HL-60/S4 treated with retinoic acid at 250 ng/mL for 4 days and 3 days (cell line): ENCODE measurements around the gene EFNA2.

ENCODE experiments used
- in situ Hi-C: fragments of 300-500 bp; cut with MboI; formaldehyde crosslinking; loops from 2 replicates; pipeline ENCODE4 v1.7.0; 2022; ENCODE audit warnings: low sequenced_read_pairs

EFNA2 gene

DNA sequence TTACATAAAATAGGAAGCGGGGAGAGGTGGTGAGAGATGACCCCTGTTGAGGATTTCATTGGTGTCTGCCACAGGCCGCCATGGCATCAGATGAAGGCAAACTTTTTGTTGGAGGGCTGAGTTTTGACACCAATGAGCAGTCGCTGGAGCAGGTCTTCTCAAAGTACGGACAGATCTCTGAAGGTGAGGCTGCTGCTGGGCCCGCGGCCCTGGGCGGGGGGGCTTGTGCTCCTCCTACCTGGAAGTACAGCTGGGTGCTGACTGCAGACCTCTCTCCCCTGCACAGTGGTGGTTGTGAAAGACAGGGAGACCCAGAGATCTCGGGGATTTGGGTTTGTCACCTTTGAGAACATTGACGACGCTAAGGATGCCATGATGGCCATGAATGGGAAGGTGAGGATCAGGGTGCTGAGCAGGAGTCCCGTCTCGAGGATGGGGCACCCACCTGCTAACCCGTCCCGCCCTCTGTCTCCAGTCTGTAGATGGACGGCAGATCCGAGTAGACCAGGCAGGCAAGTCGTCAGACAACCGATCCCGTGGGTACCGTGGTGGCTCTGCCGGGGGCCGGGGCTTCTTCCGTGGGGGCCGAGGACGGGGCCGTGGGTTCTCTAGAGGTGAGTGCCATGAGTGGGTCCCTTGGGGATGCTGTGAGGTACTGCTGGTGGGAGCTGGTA lies 14.7 kb upstream of the EFNA2 start:
- in situ Hi-C loops: loop anchor here (10.0 kb wide), 1 partner anchor 104 kb away; no protein-coding TSS in a partner anchor

DNA sequence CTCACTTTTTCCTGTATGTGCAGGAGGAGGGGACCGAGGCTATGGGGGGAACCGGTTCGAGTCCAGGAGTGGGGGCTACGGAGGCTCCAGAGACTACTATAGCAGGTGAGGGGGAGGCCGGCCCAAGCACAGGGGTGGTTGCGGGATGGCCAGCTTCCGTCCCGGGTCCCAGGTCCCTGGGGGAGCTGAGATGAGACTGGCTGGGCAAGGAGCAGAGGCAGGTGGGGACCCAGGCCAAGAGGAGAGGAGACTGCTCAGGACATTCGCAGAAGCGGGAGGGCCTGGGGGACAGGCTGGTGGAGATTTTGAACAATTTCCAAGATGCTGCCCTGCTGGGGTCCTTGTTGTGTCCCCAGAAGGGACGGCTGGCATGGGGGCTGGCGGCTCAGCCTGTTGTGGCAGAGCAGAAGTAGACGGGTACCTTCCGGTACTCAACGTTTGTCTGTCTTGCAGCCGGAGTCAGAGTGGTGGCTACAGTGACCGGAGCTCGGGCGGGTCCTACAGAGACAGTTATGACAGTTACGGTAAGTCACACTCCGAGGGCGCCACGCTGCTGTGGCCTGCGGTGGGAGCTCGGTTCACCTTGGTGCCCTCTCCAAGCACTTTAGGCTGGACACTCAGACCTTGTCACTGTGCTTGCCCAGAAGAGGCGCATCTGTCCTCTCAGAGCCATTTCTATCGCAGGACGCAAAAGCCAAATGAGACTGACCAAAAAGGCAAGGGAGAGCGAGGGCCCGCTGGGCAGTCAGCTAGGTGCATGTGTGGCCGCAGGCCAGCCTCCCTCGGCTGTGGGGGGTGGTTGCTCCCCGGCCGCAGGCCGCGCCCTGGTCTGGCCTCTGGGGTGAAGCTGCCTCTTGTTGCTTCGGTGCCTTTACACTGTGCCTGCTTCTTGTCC lies 13.9 kb upstream of the EFNA2 start:
- in situ Hi-C loops: loop anchor here (10.0 kb wide), 1 partner anchor 103 kb away; no protein-coding TSS in a partner anchor

DNA sequence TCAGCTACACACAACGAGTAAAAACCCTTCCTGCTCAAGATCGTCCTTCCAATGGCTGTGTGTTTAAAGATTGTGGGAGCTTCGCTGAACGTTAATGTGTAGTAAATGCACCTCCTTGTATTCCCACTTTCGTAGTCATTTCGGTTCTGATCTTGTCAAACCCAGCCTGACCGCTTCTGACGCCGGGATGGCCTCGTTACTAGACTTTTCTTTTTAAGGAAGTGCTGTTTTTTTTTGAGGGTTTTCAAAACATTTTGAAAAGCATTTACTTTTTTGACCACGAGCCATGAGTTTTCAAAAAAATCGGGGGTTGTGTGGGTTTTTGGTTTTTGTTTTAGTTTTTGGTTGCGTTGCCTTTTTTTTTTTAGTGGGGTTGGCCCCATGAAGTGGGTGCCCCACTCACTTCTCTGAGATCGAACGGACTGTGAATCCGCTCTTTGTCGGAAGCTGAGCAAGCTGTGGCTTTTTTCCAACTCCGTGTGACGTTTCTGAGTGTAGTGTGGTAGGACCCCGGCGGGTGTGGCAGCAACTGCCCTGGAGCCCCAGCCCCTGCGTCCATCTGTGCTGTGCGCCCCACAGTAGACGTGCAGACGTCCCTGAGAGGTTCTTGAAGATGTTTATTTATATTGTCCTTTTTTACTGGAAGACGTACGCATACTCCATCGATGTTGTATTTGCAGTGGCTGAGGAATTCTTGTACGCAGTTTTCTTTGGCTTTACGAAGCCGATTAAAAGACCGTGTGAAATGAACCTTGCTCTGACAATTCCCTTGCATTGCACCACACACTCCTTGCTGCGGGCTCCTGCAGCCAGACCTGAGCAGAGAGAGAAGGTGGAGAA lies 13.0 kb upstream of the EFNA2 start:
- in situ Hi-C loops: loop anchor here (10.0 kb wide), 1 partner anchor 102 kb away; no protein-coding TSS in a partner anchor

DNA sequence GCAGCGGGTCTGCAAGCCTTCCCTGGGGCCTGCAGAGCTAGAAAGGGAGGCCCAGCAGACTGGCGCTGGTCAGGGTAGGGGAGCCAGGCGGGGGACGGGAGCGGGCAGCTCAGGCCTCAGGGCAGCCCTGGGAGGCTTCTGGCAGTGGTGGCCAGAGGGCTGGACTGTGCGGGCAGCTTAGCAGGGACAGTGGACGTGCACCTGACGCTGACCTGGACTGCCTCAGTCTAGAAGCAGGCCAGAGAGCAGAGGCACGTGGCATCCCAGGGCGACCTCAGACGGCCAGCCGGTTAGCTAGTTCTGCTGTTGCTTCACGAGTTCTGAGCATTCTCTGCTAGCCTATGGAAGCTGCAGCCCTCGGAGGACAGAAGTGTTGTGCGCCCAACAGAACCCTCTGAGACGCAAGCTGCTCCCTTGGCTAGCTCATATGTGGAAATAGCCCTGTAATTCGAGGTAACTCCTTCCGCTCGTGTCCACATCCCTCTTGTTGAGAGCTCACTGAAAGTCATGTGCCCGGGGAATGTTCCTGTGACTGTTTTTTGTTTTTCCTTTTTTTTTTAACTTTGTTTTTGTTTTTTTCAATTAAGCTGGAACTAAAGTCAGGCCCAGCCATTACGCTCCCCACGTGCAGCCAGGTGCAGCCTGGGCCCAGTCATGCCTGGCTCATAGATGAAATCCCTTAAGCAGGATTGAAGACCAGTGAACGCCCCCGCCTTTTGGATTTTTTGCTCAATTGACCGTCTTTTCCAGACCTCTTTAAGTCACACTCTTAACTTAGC lies 12.2 kb upstream of the EFNA2 start:
- in situ Hi-C loops: loop anchor here (10.0 kb wide), 1 partner anchor 101 kb away; no protein-coding TSS in a partner anchor

DNA sequence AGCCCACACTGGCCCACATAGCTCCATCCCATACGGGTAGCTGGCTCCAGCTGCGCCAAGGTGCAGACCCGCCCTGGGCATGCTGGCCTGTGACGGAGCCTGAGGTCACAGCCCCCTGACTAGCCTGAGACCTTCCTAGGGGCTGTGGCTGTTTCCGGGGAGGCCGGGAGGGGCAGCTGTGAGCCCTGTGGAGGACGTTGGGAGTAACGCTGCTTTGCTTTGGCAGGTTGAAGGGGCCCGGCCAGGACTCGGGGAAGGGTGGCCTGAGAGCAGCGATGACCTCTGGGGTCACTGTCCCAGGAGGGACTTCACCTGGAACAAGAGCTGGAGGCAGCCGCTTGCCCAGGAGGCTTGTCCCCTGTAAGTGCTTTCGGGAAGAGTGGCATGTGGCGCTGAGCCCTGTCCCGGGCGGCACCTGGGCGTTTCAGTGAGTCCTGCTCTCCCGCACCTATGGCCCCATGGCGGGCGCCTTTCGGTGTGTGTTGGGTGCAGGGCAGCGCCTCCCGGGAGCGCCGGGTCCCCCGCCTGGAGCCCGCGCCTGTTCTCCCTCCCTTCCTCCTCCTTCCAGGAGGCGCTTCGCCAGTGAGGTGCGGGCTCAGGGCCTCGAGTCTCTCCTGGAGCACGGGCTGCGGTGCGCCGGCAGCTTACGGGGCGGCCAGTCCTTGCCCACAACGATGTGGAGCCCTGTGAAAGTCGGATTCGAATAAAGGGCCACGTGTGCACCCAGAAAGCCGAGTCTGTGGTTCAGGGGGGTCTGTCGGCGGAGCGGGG lies 11.4 kb upstream of the EFNA2 start:
- in situ Hi-C loops: loop anchor here (10.0 kb wide), 1 partner anchor 101 kb away; no protein-coding TSS in a partner anchor

DNA sequence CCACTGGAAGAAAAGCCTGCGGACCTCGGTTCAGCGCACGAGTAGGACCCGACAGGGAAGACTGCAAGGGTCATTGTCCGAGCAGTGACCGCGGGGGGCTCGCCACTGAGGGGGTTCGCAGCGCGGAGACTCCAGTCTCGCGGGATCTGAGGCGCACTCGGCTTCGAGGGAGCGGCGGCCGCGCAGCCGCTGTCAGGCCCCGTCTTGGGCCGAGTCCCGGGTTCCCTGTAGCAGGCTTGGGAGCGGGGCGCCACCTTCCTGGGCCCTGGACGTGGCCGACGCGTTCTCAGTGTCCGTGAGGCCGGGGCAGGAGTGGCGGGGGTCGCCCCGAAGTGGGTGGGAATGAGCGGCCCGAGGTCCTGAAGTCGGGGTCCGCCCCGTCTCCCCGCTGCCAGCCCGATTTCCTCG lies 10.8 kb upstream of the EFNA2 start:
- in situ Hi-C loops: loop anchor here (10.0 kb wide), 1 partner anchor 100 kb away; no protein-coding TSS in a partner anchor

DNA sequence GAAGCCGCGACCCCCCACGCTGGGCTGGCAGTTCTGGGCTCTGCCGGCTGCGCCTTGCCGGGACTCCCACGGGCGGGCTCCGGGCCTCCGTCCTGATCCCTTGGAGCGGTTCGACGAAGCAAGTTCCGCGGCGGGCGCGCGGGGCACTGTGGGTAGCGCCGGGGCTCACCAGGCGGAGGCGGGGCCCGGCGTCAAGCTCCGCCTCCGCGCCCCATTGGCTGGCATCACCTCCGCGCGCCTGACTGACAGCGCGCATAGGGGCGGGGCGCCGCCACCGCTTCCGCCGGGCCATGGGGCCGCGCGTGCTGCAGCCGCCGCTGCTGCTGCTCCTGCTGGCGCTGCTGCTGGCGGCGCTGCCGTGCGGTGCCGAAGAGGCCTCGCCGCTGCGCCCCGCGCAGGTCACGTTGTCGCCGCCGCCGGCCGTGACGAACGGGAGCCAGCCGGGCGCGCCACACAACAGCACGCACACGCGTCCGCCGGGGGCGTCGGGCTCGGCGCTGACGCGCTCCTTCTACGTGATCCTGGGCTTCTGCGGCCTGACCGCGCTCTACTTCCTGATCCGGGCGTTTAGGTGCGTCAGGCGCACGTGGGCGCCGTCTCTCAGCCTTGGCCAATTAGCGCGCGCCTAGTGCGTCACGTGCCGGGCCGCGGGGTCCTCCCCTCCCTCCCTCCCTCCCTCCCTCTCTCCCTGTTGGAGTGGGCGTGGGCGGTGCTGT lies 10.3 kb upstream of the EFNA2 start, which contains the start of gene FAM174C:
Gene FAM174C, plus strand, starts transcription at position 271 of the 716 bp plus-strand sequence. Its CDS starts 20 bp downstream, at position 291.
- in situ Hi-C loops: loop anchor here (10.0 kb wide), 1 partner anchor 99 kb away; no protein-coding TSS in a partner anchor

DNA sequence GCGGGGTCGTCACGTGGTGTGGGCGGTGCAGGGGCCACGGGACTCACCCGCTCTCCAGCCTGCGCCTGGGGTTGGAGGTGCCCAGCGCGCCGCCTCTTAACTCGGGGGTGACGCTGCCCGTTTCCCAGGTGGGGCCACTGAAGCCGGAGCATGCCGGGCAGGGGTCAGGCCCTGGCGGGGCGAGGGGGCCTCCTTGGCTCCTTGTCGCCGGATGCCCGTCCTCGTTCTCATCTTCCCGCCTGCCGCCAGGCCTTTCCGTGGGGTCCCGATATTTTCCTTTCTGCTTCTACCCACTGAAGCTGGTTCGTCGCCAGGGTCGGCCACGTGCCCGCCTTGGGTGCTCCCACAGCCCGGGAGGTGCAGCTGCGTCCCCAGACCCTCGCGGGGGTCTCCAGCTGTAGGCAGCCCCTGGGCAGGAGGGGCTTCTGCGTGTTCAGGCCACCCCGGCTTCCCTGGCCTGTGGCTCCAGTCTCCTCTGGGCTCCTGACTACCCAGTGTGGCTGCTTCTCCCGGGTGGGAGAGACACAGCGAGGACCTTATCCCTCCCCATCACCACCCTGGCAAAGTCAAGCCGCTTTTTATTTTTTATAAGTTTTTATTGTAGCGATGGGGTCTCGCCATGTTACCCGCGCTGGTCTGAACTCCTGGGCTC lies 9.6 kb upstream of the EFNA2 start:
- in situ Hi-C loops: loop anchor here (10.0 kb wide), 1 partner anchor 99 kb away; no protein-coding TSS in a partner anchor

DNA sequence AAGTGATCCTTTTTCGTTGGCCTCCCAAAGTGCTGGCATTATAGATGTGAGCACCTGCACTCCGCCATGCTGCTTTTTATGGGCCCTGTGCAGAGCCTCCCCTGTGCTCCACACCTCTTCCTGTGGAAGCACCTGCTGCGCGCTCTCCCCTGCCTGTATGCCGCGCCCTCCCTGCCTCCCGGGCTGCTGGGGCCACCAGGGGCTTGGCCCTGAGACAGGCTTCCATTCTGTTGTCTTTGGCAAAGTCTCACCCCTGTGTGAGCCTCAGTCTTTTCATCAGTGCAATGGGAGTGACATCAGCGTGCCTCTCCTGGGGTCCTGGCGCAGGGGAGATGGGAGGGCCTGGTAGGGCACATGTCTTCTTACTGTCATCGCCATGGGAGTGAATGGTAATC lies 9.0 kb upstream of the EFNA2 start:
- in situ Hi-C loops: loop anchor here (10.0 kb wide), 1 partner anchor 98 kb away; no protein-coding TSS in a partner anchor

DNA sequence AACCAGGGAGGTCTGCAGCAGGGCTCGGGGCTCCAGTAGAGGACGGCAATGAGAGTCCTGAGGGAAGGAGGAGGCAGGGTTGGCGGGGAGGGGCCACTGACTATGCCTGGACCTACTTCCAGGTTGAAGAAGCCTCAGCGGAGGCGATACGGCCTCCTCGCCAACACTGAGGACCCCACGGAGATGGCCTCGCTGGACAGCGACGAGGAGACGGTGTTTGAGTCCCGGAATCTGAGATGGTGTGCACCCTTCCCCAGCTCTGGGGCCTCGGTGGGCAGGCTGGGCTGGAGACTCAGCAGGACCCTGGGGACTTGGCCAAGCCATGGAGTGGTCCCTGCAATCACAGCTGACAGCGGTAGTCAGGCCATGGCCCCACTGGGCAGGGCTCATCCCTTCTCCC lies 8.6 kb upstream of the EFNA2 start:
- in situ Hi-C loops: loop anchor here (10.0 kb wide), 1 partner anchor 98 kb away; no protein-coding TSS in a partner anchor

DNA sequence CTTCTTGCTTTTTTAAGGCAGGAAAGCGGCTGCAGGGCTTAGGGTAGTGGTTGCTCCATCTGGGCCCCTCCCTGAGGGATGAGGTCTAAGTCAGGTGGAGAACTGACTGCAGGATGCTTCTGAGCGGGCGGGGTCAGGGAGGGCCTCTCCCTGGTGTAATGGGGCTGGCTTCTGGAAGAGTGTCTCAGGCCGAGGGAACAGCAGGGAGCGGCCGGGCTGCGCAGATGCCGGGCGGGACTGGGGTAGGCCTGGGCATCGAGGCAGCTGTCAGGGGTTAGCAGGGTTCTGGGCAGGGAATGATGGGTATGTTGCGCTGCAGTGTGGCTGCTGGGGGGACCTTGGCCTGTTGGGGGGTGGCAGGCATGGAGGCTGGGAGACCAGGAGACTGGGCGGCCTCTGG lies 7.6 kb upstream of the EFNA2 start:
- in situ Hi-C loops: loop anchor here (10.0 kb wide), 1 partner anchor 97 kb away; no protein-coding TSS in a partner anchor

DNA sequence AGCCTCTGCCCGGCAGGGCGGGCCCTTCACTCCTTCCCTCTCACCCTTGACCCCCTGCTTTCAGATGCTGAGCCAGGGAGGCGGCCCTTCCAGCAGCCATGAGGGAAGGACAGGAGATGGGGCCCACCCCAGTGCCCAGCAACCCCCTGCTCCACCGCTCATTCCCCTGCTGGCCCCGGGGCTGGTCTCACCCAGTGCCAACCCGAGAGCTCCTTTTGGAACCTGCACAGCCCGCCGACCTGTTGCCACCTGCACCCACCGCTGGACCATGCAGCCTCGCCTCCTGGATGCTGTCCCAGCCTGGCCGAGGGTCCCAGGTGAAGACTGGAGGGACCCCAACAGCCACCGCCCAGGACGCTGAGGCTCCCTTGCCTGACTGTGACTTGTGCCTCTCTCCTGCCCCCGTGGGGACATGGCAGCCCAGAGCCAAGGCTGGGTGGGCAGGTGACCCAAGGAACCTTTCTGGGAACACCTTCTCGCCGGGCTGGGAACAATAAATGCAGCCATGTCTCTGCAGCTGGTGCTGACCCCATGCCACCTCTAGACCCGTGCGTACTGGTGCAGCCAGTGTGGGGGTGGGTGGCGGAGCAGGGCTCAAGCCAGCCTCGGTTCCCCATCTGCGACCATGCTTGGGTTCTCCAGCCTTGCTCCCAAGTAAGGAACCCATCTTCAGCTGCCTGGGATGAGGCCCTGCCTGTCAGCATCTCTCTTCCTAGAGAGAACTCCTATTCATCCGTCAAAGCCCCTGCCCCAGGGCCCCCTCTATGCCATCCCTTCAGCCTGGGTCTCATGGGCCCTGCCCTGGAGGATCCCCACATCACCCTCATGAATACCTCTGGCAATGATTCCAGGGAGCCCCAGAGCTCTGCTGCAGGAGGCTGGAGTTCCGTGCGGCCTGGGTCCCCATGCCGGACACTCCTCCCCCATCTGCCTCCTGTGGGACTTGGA lies 6.7 kb upstream of the EFNA2 start:
- in situ Hi-C loops: loop anchor here (10.0 kb wide), 1 partner anchor 96 kb away; no protein-coding TSS in a partner anchor

DNA sequence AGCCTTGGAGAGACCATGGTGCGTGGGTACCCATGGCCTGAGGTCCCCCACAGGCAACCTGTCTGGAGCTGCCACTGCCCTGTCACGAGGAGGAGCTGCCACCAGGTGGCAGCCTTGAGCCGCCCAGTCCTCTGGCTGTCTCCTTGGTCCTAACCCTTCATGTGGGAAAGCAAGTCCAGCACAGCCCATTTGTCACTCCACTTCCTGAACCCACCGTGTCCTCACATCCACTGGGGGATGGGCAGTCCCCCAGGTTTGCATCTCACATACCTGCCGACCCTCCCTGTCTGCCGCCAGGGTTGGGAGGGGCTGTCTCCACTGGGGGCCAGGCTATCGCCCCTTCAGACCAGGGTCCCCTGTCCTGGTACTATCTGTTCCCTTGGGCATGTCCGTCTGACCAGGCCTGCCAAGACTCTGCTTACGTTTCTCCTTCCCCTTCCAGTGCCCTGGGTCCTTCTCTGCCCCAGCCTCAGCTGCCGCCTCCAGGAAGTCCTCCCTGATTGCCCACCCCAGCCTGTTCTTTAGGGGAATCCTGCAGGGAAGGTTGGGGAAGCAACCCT lies 5.8 kb upstream of the EFNA2 start:
- in situ Hi-C loops: loop anchor here (10.0 kb wide), 1 partner anchor 95 kb away; no protein-coding TSS in a partner anchor

DNA sequence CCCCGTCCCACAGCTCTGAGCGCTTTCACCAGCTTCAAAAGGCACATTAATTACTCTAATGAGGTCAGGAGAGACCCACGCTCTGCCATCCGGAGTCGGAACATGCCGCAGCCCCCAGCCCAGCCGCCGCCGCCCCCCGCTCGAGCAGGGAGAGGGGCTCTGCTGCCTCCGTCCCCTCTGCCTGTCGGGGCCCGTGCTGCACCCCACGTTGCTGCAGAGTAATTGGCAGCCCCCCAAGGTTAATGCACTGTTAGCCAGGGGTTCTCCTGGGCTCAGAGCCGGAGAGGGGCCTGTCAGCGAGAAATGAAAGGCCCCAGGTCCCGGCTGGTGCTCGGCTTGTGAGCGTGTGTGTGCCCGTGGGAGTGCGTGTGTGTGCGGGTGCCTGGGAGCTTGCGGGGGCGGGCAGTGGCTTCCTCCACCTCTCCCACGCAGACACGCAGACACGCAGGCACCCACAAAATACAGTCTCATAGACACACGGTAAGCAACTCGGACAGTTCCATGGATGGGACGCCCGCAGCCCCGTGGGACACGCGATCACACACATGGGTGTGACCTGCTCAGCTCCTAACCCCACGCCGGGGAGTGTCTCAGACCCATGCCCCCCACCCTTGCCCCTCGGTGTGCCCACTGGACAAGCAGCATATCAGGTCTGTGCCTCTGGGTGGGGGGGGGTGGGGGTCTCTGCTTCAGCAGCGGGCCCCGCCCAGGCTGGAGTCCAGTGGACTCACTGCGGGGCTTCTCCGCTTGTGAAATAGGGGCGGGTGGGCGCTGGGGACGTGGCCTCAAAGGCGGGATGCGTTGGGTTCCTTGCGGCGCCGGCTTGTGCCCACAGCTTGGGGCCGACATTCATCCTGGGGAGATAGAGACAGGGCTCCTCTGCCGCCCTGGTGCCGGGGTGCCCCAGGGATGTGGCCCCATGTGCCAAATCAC lies 4.8 kb upstream of the EFNA2 start:
- in situ Hi-C loops: no loop called here
